HG02642 (cell line): ENCODE results near the gene DPH7.
"Not testable (repeated sequence)": the region's sequence is repeated elsewhere in the genome, so short reads cannot be mapped to it uniquely, and the experiment has no call there.

ENCODE experiments used
- ATAC-seq: cut with Tn5 transposase; IDR thresholded peaks from one replicate; pipeline ENCODE4 v1.9.1; 2021; ENCODE audit warnings: mild to moderate bottlenecking; ENCODE audit not compliant: unreplicated experiment, poor library complexity

Gene DPH7

DNA sequence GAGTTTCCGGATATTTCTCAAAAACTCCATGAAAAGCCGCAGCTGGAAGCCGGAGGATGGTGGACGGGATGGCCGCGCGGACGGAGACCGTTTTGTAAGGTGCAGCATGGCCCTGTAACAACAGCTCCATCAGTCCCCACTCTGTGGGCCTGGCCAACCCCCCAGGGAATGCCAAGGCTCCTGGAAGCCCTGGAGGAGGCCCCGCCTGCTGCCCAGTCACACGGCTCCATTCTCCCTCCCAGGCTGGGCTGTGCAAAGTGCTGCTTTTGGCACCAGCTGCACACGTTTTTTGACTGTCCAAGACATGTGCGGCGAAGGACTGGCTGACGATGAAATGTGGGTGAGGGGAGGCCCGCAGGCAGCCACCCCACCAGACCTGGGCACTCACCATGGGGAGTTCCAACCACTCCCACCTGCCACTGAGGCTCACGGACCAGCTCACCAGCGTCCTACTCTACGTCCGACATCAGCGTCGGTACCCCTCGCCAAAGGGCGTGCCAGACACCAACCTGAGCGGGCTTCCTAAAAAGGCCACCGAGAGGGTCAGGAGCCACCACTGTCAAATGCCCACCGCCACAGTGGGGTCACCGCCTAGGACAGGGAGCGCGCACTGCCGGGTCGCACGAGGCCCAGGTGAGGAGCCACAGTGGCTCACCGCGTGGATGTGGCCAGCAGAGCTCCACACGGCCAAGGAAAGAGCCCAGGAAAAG lies 55.8 kb downstream of the DPH7 start:
- ATAC-seq = no peak

DNA sequence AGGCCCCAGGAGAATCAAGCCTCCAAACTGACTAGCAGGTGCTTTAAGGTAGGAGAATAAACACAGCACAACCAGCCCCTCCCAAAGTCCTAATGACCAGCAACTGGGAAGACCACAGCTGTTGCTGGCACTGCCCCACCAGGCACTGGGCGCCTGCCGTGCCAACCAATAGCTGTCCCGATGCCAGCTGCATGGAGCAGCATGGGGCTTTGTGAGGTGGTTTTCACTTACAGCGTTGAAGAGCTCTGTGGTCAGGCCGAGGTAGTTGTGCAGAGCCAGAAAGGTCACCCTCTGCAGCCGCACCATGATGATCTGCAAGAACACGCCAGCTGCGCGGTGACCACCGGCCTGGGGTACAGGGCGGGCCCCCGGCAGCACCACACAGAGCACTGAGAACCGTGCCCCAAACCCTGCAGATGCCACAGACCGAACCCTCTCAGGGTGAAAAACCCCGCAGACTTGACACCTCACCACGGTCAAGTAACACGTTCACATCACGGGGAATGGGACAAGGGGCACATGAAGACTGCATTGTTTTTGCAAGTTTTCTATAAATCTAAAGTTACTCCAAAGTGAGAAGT lies 57.2 kb downstream of the DPH7 start:
- no peak for ATAC-seq

DNA sequence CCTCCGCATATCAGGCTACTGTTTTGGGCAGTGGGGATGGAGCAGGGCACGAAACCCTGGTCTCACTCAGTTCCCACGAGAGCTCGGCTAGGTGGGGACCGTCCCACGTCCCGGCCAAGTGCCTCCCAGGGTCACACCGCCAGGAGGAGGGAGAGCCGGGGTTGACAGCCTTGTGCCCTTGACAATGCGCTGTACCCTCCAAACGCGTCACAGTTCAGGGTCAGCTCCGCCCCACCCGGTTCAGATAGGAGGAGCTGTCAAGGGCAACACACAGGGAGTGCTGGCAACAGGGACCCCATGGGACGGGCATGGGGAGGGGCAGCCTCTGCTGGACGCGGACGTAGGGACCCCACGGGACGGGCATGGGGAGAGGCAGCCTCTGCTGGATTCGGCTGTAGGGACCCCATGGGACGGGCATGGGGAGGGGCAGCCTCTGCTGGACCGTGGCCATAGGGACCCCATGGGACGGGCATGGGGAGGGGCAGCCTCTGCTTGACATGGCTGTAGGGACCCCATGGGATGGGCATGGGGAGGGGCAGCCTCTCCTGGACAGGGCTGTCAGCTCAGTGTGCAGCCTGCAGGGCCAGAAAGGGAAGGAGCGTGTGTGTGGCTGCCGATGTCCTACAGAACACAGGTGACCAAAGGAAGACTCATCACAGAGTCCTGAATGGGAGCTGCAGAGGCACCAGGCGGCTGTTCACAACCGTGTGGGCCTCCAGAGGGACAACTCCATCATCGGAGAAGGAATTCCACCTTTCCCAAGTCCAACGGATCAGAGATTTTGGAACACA lies 57.9 kb downstream of the DPH7 start:
- no peak for ATAC-seq

DNA sequence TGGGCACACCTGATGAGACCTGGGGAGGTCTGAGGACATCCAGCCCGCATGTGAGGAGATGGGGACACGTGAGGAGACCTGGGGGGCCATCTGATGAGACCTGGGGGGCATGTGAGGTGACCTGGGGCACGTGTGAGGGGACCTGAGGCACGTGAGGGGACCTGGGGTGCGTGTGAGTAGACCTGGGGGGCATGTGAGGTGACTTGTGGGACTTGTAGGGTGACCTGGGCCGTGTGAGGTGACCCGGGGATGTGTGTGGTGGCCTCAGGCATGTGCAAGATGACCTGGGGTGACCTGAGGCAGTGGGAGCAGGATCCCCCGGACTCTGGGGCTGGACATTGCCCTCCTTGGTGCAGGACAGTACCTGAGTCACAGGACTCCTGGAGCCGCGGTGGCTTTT lies 59.2 kb downstream of the DPH7 start:
- ATAC-seq = no peak

DNA sequence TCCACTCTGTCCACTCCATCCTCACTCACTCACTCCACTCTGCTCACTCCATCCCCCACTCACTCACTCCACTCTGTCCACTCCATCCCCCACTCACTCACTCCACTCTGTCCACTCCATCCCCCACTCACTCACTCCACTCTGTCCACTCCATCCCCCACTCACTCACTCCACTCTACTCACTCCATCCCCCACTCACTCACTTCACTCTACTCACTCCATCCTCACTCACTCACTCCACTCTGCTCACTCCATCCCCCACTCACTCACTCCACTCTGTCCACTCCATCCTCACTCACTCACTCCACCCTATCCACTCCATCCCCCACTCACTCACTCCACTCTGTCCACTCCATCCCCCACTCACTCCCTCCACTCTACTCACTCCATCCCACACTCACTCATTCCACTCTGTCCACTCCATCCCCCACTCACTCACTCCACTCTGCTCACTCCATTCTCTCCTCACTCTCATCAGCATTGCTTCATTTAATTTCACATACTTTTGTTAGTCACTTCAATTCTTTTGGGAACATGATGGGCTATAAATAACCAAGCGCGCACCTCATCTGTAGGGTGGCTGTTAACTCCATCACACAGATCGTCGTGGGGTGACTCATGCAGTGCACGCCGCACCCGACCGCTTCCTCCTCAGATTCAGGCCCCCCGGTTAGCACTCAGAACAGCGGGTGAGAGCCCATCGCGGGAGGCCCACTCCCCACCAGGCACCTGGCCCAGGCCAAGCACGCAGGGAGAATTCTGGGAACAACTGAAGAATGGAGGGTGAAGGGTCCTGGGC lies 59.9 kb downstream of the DPH7 start:
- not testable (repeated sequence) for ATAC-seq

DNA sequence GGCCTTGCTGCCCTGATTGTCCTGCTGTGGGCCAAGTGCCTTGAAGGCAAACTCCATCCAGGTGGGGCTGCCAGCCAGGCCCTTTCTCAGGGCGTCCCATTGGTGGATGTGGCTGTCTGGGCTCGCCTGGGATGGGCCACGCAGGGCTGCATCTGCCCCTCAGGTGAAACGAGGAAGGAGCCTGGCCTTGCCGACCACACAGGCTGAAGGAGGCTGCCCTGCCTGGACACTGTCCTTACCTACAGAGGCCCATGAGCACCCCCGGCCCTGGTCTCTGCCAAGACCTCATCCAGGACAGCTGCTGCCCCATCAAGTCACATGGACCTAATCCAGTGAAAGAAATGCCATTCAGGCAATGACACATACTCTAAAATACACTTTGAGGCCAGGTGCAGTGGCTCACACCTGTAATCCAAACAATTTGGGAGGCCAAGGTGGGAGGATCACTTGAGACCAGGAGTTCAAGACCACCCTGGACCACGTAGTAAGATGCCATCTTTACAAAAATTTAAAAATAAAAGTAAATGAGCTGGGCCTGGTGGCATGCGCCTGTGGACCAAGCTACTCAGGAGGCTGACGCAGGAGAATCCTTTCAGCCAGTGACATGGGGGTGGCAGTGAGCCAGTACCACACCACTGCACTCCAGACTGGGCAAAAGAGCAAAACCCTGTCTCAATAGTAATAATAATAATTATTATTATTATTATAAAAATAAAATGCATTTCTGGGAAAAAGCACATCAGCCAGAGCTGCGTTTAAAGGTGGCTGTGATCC lies 62.4 kb downstream of the DPH7 start:
- ATAC-seq = no peak

DNA sequence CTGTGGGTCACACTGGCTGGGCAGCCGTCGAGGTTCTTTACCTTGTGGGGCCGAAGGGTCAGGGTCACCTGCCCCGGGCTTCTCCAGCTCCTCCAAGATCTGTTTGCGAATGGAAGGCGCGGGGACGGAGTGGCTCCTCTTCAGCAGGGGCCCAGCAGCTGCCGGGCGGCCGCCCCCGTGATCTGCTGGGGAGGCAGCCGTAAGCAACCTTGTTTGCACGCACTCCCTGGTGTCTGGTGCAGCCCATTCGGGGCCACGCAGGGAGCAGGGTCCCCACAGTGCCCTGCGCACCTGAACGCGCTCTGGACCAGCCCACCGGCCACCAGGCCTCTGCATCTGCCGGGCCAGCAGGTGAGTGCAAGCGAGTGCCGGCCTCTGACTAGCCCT lies 63.4 kb downstream of the DPH7 start:
- no peak for ATAC-seq

DNA sequence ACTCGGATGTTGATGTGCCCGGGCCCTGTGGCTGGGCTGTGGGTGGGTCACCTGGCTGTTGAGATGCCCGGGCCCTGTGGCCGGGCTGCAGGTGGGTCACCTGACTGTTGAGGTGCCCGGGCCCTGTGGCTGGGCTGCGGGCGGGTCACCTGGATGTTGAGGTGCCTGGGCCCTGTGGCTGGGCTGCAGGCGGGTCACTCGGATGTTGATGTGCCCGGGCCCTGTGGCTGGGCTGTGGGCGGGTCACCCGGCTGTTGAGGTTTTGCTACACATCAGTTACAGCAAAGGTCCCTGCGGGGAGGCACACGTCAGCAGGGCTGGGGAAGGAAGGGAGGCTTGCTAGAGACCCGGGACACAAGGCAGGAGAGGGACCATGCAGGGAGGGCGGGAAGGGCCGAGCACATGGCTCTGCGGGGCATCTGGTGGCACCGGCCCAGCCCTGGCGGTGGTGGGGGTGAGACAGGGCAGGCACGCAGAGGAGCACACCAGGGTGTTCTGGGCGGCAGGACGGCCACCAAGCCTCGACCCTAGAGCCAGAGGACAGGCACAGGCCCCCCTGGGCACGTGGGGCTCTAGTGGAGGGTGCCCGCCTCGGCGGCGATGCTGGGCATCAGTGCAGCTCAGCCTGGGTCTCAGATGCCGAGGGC lies 63.9 kb downstream of the DPH7 start:
- no peak for ATAC-seq

DNA sequence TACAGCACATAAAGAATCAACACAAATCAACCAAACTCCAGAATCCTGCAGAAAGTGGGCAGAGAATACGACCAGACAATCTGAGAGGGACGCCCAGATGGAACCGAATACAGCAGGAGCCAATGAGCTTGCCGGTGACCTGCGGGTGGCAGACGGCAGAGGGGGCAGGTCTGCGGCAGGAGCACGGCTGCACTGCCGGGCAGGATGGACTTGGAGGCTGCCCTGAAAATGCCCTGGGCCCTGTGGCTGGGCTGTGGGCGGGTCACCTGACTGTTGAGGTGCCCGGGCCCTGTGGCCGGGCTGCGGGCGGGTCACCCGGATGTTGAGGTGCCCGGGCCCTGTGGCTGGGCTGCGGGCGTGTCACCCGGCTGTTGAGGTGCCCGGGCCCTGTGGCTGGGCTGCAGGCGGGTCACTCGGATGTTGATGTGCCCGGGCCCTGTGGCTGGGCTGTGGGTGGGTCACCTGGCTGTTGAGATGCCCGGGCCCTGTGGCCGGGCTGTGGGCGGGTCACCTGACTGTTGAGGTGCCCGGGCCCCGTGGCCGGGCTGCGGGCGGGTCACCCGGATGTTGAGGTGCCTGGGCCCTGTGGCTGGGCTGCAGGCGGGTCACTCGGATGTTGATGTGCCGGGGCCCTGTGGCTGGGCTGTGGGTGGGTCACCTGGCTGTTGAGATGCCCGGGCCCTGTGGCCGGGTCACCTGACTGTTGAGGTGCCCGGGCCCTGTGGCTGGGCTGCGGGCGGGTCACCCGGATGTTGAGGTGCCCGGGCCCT lies 64.7 kb downstream of the DPH7 start:
- ATAC-seq = not testable (repeated sequence)

DNA sequence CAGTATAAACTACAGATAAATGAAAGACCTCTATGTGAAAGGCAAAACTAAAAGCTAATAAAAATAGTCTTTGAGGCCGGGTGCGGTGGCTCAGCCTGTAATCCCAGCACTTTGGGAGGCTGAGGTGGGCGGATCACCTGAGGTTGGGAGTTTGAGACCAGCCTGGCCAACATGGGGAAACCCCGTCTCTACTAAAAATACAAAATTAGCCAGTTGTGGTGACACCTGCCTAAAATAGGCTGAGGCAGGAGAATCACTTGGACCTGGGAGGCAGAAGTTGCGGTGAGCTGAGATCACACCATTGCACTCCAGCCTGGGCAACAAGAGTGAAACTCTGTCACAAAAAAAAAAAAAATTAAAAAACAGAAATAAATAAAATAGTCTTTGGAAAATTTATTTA lies 65.6 kb downstream of the DPH7 start:
- ATAC-seq = not testable (repeated sequence)

DNA sequence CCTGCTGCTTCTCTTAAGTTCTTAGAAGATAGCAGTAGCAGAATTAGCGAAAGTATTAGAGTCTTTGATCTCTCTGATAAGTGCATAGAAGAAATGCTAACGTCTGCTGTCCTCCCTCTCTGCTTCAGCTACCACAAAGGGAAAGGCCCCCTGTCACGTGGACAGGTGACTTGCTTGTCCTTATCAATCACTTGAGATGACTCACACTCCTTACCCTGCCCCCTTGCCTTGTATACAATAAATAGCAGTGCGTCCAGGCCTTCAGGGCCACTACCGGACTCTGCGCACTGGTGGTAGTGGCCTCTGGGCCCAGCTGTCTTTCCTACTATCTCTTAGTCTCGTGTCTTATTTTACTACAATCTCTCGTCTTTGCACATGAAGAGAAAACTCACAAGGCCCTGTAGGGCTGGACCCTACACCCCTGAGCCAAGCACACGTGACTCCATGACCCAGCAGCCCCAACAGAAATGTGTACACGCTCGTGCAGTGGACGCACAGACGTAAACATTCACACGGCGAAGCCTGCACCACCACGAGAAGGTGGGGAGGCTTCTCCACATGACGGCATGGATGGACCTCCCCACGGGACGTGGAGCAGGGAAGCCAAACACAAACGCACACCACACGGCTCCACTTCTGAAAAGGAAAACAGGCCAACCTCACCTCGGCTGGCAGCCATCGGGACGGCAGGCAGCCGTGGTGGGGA lies 66.8 kb downstream of the DPH7 start:
- no peak for ATAC-seq

DNA sequence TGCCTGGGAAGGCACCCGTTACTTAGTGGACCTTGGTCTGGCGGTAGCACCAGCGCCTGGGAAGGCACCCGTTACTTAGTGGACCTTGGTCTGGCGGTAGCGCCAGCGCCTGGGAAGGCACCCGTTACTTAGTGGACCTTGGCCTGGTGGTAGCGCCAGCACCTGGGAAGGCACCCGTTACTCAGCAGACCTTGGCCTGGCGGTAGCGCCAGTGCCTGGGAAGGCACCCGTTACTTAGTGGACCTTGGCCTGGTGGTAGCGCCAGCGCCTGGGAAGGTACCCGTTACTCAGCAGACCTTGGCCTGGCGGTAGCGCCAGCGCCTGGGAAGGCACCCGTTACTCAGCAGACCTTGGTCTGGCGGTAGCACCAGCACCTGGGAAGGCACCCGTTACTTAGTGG lies 67.6 kb downstream of the DPH7 start:
- not testable (repeated sequence) for ATAC-seq

DNA sequence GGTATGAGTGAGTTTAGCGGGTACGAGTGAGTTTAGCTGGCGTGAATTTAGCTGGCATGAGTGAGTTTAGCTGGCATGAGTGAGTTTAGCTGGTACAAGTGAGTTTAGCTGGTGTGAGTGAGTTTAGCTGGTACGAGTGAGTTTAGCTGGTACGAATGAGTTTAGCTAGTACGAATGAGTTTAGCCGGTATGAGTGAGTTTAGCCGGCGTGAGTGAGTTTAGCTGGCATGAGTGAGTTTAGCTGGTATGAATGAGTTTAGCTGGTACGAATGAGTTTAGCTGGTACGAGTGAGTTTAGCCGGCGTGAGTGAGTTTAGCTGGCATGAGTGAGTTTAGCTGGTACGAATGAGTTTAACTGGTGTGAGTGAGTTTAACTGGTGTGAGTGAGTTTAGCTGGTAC lies 69.5 kb downstream of the DPH7 start:
- ATAC-seq = no peak

DNA sequence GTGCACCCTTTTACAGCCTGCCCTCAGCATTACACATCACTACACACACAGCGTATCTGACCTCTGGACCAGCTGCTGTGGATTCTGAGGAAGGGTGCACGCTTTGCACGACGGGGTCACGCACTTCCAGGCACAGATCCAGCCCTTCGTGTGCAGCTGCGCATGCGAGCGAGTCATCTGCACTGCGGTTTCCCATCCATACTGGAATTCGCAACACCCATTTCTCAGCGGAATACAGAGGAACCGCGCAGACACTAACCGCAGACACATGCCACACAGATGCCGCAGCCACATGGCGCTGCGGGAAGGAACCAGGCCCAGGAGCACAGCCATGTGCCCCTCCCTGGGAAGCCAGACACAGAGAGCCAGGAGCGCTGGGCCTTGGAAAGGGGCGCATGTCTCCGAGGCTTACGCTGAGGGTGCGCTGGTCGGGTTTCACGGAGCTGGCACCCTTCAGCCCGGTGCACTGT lies 72.0 kb downstream of the DPH7 start:
- ATAC-seq = no peak

DNA sequence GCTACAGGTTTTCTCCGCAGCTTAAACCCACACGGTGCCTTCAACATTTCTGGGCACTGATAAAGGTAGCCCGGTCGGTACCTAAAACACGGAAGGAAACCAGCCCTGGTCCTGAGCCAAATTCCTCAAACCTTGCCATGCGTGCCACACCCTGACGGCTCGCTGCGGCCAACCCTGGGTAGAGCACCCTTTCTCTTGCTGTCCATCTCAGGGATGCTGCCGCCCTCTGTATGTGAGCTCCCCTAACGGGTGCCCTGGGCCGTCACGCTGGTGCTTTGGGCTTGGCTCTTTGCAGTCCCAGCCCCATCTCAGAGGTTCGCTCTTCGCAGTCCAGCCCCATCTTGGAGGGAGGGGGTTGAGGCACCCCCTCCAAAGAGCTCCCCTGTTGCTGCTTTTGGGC lies 72.5 kb downstream of the DPH7 start:
- no peak for ATAC-seq

DNA sequence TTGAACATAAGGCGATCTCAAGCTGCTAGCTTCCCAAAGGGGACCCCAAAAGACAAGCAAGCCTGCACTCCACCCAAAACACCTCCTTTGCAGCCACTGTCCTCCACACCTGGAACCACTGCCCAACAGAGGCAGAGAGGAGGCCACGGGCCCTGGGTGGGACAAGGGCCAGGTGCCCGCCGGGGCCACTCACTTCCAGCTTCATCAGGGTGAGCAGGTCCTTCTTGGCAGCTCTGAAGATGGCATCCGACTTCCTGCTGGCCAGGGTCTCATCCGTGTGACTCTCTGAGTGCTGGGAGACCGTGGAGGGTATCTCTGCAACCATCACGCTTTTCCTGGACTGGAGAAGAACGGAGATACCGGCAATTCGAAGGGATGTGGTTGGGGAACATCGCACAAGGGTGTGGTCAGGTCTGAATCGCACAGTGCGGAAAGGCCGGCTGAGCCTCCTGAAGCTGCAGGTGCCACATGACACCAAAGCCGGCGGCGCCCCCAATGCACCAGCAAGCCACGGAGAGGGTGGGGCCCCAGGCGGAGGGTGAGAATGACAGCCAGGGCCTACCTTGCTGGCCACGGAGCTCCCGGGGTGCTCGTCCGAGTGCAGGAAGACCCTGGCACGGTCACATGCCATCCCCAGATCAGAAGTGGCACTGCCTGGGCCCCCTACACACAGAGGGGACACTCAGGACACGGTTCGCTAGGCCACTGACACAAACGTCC lies 73.1 kb downstream of the DPH7 start:
- ATAC-seq = no peak
